Measurements from ENCODE around the gene ZFP92.

Gene ZFP92

GRCh38 chrX:153438532-153438931 is 27.3 kb downstream of the ZFP92 start:
- H3K4me1 Mint-ChIP-seq, result no peaks in the 10 kb centered on the region
- no peak overlapping the region for H3K27ac Mint-ChIP-seq
- H3K4me3 Mint-ChIP-seq, result no peak overlapping the region
- DNase-seq, result no peak
- no peaks in the 10 kb centered on the region for H3K27me3 Mint-ChIP-seq
- no peak for ATAC-seq
- H3K9me3 Mint-ChIP-seq, result no peaks in the 10 kb centered on the region

DNA sequence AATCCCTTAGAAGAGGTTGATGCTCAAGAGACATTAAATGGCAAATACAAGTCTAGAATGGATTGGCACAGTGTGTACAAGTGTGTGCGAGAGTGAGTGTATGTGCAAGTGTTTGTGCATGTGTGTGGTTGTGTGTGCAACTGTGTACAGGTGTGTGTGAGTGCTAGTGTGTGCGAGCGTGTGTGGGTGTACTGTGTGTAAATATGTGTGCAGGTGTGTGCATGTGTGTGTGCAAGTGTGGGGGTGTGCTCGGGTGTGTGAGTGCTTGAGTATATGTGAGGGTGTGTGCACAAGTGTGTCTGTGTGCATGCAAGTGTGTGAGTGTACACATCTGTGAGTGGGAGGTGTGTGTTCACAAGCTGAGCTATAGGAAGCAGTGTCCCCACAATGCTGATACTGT is 28.7 kb downstream of the ZFP92 start:
- Mint-ChIP-seq H3K4me1 (no peaks in the 10 kb centered on the region), H3K27me3 (no peaks in the 10 kb centered on the region), H3K4me3 (no peak overlapping the region), H3K27ac (no peak overlapping the region), H3K9me3 (no peaks in the 10 kb centered on the region)
- DNase-seq (no peak), ATAC-seq (no peak)

DNA sequence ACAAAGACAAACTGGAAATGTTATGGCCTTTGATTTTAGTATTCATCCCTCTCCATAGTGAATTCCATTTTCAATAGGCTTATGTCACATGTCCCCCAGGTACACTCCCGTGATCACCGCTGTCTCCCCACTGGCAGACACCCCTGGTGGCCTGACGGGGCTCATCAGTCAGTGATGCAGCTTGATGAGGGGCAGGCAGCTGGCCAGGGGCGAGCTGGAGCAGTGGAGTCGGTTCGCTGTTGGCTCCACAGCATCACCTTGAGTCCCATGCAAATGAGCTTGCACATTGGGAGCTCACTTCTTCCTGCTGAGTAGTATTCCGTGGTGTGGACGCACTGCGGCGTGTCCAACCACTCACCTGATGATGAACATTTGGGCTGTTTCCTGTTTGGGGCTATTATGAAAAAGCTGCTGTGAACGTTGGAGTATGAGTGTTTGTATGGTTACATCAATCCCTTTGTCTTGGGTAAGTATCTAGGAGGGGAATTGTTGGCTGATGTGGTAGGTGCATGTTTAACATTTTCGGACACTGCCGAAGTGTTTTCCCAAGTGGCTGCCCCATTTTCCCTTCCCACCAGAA is 29.4 kb downstream of the ZFP92 start:
- H3K9me3 Mint-ChIP-seq, result no peaks in the 10 kb centered on the region
- H3K27me3 Mint-ChIP-seq, result no peaks in the 10 kb centered on the region
- H3K4me3 Mint-ChIP-seq, result no peak overlapping the region
- H3K4me1 Mint-ChIP-seq, result no peaks in the 10 kb centered on the region
- ATAC-seq, result no peak
- no peak overlapping the region for H3K27ac Mint-ChIP-seq
- DNase-seq, result no peak

GRCh38 chrX:153441296-153441695 is 30.0 kb downstream of the ZFP92 start:
- Mint-ChIP-seq H3K9me3 (no peaks in the 10 kb centered on the region), H3K27ac (no peak overlapping the region), H3K27me3 (no peaks in the 10 kb centered on the region), H3K4me3 (no peak overlapping the region), H3K4me1 (no peaks in the 10 kb centered on the region)
- ATAC-seq (no peak), DNase-seq (no peak)

- Mint-ChIP-seq H3K27ac (no peak overlapping the region), H3K4me1 (no peaks in the 10 kb centered on the region), H3K4me3 (no peak overlapping the region)
Measured at GRCh38 chrX:153441981-153442380, 30.7 kb downstream of the ZFP92 start.

DNA sequence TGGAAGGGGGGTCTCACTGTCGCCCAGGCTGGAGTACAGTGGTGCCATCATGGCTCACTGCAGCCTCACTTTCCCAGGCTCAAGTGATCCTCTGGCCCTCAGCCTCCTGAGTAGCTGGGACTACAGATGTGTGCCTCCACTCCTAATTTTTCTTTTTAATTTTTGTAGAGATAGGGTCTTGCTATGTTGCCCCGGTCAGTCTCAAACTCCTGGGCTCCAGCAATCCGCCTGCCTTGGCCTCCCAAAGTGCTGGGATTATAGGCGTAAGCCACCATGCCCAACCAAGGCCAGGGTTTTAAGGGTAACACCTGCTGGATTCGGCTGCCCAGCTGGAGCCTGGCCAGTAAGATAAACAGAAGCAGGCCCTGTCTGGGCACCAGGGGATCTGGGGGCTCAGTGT is 31.2 kb downstream of the ZFP92 start:
- no peak for ATAC-seq
- no peak overlapping the region for H3K27ac Mint-ChIP-seq
- DNase-seq, result no peak
- H3K9me3 Mint-ChIP-seq, result no peaks in the 10 kb centered on the region
- H3K4me1 Mint-ChIP-seq, result no peaks in the 10 kb centered on the region
- H3K27me3 Mint-ChIP-seq, result no peaks in the 10 kb centered on the region
- H3K4me3 Mint-ChIP-seq, result no peak overlapping the region

More at GRCh38 chrX:153441981-153442380, 30.7 kb downstream of the ZFP92 start:
- ATAC-seq (no peak), DNase-seq (no peak)
- H3K27me3 Mint-ChIP-seq, result no peaks in the 10 kb centered on the region
- H3K9me3 Mint-ChIP-seq, result no peaks in the 10 kb centered on the region

DNA sequence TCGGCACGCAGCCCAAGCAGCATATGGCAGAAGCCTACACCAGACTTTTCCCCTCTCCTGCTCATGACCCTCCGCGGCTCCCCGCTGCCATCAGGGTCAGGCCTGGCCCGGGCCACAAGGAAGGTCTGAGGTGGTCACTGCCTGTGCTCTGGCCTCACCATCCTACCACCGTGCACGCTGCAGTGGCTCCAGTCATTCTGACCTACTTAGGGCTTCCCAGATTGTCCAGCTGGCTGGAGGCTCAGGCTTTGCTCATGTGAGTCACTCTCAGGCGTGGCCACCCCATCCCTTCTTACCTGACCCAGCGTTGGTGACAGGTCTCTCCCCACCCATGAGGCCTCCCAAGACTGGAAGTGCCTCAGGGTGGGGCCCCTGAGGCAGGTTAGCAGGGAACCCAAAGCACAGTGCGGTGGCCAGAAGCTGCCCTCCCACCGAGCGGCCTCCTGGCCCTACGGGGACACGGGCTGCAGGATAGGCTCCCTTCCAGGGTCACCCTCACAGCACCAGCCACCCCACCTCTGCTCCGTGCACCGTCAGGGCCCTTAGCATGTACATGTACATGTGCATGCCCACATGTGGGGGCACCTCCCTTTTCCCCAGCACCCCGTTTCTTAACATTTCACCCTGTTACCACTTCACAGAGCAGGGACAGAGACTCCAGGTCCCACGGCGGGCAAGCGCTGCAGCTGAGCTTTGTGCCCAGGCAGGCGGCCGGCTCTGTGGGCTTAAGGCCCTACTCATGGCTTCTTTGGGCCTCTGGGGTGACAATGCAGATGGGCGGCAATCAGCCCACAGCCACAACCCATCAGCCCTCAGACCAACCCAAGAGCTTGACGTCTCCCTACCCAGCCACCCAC is 32.4 kb downstream of the ZFP92 start:
- Mint-ChIP-seq H3K27ac (no peak overlapping the region), H3K4me1 (no peaks in the 10 kb centered on the region), H3K9me3 (no peaks in the 10 kb centered on the region), H3K4me3 (no peak overlapping the region), H3K27me3 (no peaks in the 10 kb centered on the region)
- DNase-seq (no peak), ATAC-seq (peak; percentile 25)

- DNase-seq (no peak), ATAC-seq (peak; percentile 26)
- Mint-ChIP-seq H3K27ac (peak overlapping the region in 1 of 2 donors; percentile 34), H3K4me3 (no peak overlapping the region), H3K9me3 (no peaks in the 10 kb centered on the region), H3K27me3 (no peaks in the 10 kb centered on the region), H3K4me1 (no peaks in the 10 kb centered on the region)
Measured at GRCh38 chrX:153444333-153445011, 33.2 kb downstream of the ZFP92 start.

- Mint-ChIP-seq H3K27ac (no peak overlapping the region), H3K4me1 (no peaks in the 10 kb centered on the region), H3K4me3 (no peak overlapping the region), H3K9me3 (no peaks in the 10 kb centered on the region), H3K27me3 (no peaks in the 10 kb centered on the region)
- DNase-seq, result no peak
- ATAC-seq, result no peak
Measured at GRCh38 chrX:153445106-153445855, 34.0 kb downstream of the ZFP92 start.

DNA sequence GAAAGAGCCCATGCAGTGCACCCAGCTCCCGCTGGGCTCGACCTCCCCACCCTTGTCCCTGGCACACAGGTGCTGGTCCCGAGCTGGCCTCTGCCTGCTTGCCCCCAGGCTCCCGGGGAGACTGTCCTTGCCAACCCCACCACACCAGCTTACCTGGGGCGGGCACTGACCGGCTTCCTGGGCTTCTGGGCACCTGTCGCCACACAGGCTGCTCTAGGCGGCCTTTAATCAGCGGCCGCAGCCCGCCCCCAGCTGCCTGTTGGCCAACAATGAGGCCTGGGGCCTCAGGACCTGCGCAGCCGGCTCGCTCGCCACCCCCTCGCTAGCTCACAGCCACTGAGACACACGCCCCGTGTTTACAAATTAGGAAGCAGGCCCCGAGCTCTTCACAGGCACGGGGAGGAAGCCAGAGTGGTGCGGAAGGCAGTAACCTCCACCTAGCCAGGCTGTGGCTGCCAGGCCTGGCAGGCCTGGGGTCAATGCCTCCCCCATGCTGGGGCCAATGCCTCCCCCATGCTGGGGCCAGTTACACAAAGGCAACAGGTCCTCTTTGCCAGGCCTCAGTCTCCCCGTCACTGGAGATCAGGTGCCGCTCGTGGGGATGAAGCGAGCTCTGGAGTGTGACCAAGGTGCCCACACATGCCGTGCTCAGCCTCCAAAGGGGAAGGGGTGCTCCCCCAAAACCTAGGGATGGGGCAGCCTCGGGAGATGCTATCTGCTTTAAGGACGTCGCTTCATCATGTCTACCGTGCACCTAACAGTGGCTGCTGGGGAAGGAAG is 34.8 kb downstream of the ZFP92 start, which contains the start of gene TREX2:
TSS of gene TREX2 (minus strand) at position 201 of the 780 bp plus-strand sequence. CDS start 626 bp downstream, outside the sequence.
- Mint-ChIP-seq H3K27ac (no peak within 1 kb of the TSS), H3K4me1 (no peaks in the 10 kb centered on the region), H3K4me3 (no peak within 1 kb of the TSS), H3K27me3 (no peaks in the 10 kb centered on the region), H3K9me3 (no peaks in the 10 kb centered on the region)
- DNase-seq (no peak), ATAC-seq (no peak)

DNA sequence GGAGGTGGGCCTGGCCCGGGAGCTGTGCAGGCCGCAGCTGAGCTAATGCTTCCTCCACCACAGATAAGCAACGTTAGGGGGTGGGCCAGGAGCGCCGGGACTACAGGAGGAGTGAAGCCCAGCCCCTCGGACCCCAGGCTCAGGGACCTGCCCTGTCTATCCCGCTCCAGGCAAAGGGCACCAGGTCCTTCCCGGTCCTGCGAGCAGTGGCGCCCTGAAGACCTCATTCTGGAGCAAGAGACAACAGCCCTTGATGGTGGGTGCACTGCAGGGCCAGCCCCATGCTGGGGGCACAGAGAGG is 35.3 kb downstream of the ZFP92 start:
- DNase-seq (no peak), ATAC-seq (no peak)
- Mint-ChIP-seq H3K4me3 (no peak overlapping the region), H3K9me3 (no peaks in the 10 kb centered on the region), H3K27me3 (no peaks in the 10 kb centered on the region), H3K27ac (no peak overlapping the region), H3K4me1 (no peaks in the 10 kb centered on the region)

DNA sequence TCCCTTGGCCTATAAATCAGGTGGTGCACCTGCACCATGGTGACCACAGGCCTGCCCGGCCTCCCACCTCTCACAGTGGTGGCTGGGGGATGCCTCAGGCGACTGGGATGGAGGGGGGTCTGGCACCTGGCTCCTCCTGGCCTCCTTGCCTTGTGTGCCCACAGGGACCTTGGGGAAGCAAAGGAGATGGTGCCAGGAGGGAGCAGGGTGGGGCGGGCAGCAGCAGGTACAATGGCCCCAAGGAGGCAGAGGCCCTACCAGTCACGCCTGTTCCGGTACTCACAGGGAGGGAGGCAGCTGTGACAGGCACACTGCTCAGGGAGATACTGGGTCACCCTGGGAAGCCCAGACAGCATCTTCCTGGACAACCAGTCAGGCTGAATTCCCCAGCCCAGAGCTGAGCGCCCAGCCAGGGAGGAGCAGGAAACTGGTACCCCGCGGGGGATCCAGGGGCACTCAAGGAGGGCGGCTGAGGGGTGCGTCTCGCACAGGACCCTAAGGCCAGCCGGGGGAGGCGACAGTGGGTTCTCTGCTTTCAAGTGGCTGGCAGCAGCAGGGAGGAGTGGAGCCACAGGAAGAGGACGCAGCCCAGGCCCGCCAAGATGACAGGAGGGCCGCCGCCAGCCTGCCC is 35.8 kb downstream of the ZFP92 start:
- no peak for DNase-seq
- no peaks in the 10 kb centered on the region for H3K27me3 Mint-ChIP-seq
- H3K4me1 Mint-ChIP-seq, result no peaks in the 10 kb centered on the region
- ATAC-seq, result peak; percentile 16
- H3K9me3 Mint-ChIP-seq, result no peaks in the 10 kb centered on the region
- H3K4me3 Mint-ChIP-seq, result no peak overlapping the region
- peak overlapping the region in 1 of 2 donors; percentile 87 for H3K27ac Mint-ChIP-seq

- Mint-ChIP-seq H3K4me3 (no peak overlapping the region), H3K4me1 (no peaks in the 10 kb centered on the region), H3K9me3 (no peaks in the 10 kb centered on the region), H3K27me3 (no peaks in the 10 kb centered on the region), H3K27ac (no peak overlapping the region)
- DNase-seq, result no peak
- ATAC-seq, result no peak
Measured at GRCh38 chrX:153447581-153447960, 36.3 kb downstream of the ZFP92 start.

DNA sequence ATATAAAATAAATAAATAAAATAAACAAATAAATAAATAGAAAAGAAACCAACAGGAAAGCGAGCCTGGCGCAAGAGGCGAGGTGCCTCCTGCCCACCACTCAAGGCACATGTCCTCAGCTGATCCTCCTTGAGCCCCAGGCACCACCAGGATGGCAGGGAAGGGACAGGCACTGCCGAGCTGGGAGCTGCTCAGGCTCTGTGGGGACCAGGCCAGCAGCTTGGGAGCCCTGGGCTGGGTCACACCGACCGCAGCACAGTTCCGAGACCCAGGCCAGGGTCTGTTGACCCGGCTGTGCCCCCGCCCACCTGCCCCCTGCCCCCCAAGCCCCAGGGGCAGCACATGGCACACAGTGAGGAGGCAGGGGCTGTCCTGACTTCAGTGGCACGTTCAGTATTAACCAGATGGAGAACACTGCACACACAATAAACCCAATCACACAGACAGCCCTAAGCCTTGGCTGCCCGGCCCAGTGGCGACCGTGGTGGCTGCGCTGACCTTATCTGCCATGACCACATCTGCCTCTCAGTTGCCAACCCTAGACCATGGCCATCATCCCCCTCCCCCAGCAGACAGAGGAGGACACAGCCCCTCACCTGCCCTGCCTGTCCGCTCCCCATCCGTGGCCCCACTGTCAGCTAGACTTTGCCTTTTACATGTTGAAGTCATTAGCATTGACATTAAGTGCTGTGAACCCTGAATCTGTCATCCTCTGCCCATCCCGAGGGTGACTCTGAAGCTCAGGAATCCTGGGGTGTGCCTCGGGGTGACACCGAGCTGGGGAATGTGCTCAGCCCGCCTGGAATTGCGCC is 37.5 kb downstream of the ZFP92 start:
- no peaks in the 10 kb centered on the region for H3K27me3 Mint-ChIP-seq
- no peaks in the 10 kb centered on the region for H3K4me1 Mint-ChIP-seq
- ATAC-seq (no peak), DNase-seq (no peak)
- H3K27ac Mint-ChIP-seq, result no peak overlapping the region
- H3K4me3 Mint-ChIP-seq, result no peak overlapping the region
- H3K9me3 Mint-ChIP-seq, result no peaks in the 10 kb centered on the region
